ENCODE measurements around the gene CXCR3. TPM values are rescaled to one million over a fixed set of nuclear protein-coding genes. Genes with fewer than 3 reads are reported as not detected.
"Not testable (repeated sequence)": the region's sequence is repeated elsewhere in the genome, so short reads cannot be mapped to it uniquely, and the experiment has no call there.

Gene CXCR3
- polyA plus RNA-seq, 2 donors = 0.64 to 0.69 TPM

DNA sequence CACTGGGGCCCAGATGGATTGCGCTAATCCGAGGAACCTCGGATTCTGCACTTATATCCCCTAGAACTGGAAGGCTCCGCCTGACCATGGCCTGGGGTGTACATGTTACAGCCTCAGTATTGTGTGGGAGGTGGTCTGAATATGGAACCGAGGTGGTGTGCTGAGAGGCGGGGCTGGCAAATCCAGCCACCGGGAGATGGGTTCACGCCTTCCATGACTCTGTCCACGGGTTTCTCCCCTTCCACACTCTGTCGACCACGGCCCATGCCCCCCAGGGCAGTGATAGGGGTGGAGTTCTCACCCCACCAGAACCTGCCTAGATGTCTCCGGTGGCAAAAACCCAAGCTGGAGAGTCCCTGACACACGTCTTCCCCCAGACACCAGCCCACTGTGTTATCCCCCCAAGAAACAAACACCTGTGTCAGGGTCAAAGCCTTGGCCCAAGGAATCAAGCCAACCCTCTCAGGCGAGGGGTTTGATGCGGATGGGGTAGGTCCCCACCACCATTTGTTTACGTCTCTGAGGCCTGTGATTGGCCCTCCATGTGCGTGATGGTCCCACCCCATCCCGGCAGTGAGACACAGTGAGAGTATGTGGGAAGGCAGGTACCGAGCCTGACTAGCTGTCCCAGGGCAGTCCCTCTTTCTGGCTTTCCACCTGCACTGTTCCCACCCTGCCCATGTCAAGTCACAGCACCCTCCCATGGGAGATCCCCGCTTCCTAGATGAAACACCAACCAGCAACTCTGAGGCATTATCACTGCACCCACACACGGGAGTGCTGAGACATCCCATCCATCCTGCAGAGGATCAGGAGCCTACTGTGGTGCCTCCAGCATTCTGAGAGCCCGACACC lies 42.5 kb upstream of the CXCR3 start:
- no peaks in the 10 kb centered on the region for H3K27me3 ChIP-seq (ENCODE audit: control insufficient read depth in 1 of 2, insufficient read depth in 2 of 2, low read length in 2 of 2)
- WGBS, 2 donors = 85 to 86% methylated on average over 20 to 22 of the region's 22 CpGs

DNA sequence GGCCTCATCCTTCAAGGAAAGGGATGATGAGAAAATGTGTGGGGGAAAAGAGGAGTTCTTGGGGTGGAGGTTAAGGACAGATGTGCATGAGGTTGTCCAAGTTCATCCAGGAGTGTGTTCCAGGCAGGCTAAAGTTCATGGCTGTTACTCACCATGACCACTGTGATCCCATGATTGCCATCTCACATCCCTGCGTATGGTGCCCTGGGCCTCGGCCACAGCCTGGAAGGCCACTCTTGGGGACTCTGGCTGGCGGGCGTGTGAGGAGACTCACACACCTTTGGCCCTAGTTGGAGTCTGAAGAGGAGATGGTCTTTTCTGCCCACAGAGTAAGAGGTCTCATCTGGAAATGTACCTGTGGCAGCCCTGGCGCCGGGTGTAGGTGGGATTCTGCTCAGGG lies 41.6 kb upstream of the CXCR3 start:
- Histone ChIP-seq H3K27ac (ENCODE audit: low read depth in 2 of 2, low read length in 1 of 2) (no peak overlapping the region), H3K4me1 (ENCODE audit: control insufficient read depth in 2 of 2, insufficient read depth in 2 of 2, low read length in 1 of 2) (peaks cover 0 to 2% of the 10 kb centered on the region in 2 donors), H3K27me3 (ENCODE audit: control insufficient read depth in 1 of 2, insufficient read depth in 2 of 2, low read length in 2 of 2) (no peaks in the 10 kb centered on the region), H3K4me3 (ENCODE audit: low read depth in 1 of 2, low read length in 2 of 2) (no peak overlapping the region), H3K36me3 (ENCODE audit: control insufficient read depth in 2 of 2, insufficient read depth in 2 of 2, low read length in 1 of 2) (no peaks in the 10 kb centered on the region), H3K9me3 (ENCODE audit: control insufficient read depth in 2 of 2, insufficient read depth in 1 of 2, low read depth in 1 of 2, low read length in 1 of 2) (no peaks in the 10 kb centered on the region)
- 88 to 89% methylated on average over 6 of the region's 6 CpGs for WGBS, 2 donors

More for the DNA sequence above, 42.5 kb upstream of the CXCR3 start:
- no peaks in the 10 kb centered on the region for H3K9me3 ChIP-seq (ENCODE audit: control insufficient read depth in 2 of 2, insufficient read depth in 1 of 2, low read depth in 1 of 2, low read length in 1 of 2)
- H3K27ac ChIP-seq (ENCODE audit: low read depth in 2 of 2, low read length in 1 of 2) = no peak overlapping the region
- no peak overlapping the region for H3K4me3 ChIP-seq (ENCODE audit: low read depth in 1 of 2, low read length in 2 of 2)
- H3K36me3 ChIP-seq (ENCODE audit: control insufficient read depth in 2 of 2, insufficient read depth in 2 of 2, low read length in 1 of 2) = no peaks in the 10 kb centered on the region
- peaks cover 0 to 2% of the 10 kb centered on the region in 2 donors for H3K4me1 ChIP-seq (ENCODE audit: control insufficient read depth in 2 of 2, insufficient read depth in 2 of 2, low read length in 1 of 2)

DNA sequence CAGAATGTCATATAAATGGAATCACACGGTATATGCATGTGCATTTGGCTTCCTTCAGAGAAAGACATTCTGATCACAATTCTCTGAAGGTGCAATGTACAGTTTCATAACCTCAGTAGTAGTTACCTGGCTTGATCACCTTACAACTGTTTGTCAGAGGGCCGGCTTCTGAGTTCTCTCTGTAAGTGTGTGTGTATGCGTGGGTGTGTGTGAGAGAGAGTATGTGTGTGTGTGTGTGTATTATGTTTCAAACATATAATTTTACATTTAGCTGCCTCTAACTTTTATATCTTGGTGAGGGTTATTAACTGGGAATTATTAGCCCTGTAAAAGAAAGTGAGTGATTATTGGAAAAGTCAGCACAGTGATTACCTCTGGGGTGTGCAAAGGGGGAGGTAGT lies 41.0 kb upstream of the CXCR3 start:
- Histone ChIP-seq H3K36me3 (ENCODE audit: control insufficient read depth in 2 of 2, insufficient read depth in 2 of 2, low read length in 1 of 2) (no peaks in the 10 kb centered on the region), H3K9me3 (ENCODE audit: control insufficient read depth in 2 of 2, insufficient read depth in 1 of 2, low read depth in 1 of 2, low read length in 1 of 2) (no peaks in the 10 kb centered on the region), H3K4me3 (ENCODE audit: low read depth in 1 of 2, low read length in 2 of 2) (no peak overlapping the region), H3K4me1 (ENCODE audit: control insufficient read depth in 2 of 2, insufficient read depth in 2 of 2, low read length in 1 of 2) (peaks cover 0 to 2% of the 10 kb centered on the region in 2 donors), H3K27ac (ENCODE audit: low read depth in 2 of 2, low read length in 1 of 2) (no peak overlapping the region), H3K27me3 (ENCODE audit: control insufficient read depth in 1 of 2, insufficient read depth in 2 of 2, low read length in 2 of 2) (no peaks in the 10 kb centered on the region)
- WGBS, 2 donors = 64 to 67% methylated on average over 3 of the region's 3 CpGs

DNA sequence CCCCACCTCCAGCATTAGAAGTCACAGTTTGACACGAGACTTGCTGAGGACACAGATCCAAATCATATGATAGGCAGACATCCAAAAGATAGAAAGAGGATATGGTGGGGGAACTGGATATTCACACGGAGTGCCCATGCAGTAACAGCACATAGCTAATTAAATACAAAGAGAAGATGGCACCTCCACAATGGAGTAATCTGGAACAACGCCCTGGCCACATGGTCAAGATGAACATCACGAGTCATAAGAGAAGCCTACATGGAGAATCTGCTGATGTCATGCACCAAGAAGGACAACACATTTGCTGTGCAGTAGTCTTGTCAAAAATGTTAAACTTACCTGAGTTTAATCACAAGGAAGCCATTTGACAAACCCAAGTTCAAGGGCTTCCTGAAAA lies 39.0 kb upstream of the CXCR3 start:
- H3K4me3 ChIP-seq (ENCODE audit: low read depth in 1 of 2, low read length in 2 of 2) = no peak overlapping the region
- no peaks in the 10 kb centered on the region for H3K36me3 ChIP-seq (ENCODE audit: control insufficient read depth in 2 of 2, insufficient read depth in 2 of 2, low read length in 1 of 2)
- H3K9me3 ChIP-seq (ENCODE audit: control insufficient read depth in 2 of 2, insufficient read depth in 1 of 2, low read depth in 1 of 2, low read length in 1 of 2) = no peaks in the 10 kb centered on the region
- 76 to 87% methylated on average over 4 of the region's 4 CpGs for WGBS, 2 donors
- H3K27ac ChIP-seq (ENCODE audit: low read depth in 2 of 2, low read length in 1 of 2) = no peak overlapping the region
- H3K27me3 ChIP-seq (ENCODE audit: control insufficient read depth in 1 of 2, insufficient read depth in 2 of 2, low read length in 2 of 2) = no peaks in the 10 kb centered on the region
- no peaks in the 10 kb centered on the region for H3K4me1 ChIP-seq (ENCODE audit: control insufficient read depth in 2 of 2, insufficient read depth in 2 of 2, low read length in 1 of 2)

DNA sequence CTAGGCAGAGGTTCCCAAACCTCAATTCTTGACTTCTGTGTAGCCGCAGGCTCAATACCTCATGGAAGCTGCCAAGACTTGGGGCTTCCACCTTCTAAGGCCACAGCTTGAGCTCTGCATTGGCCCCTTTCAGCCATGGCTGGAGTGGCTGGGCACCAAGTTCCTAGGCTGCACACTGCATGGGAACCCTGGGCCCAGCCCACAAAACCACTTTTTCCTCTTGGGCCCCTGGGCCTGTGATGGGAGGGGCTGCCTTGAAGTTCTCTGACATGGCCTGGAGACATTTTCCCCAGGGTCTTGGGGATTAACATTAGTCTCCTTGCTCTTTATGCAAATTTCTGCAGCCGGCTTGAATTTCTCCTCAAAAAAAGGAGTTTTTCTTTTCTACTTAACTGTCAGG lies 35.0 kb upstream of the CXCR3 start:
- WGBS, 2 donors = 87 to 89% methylated on average over 2 of the region's 2 CpGs
- Histone ChIP-seq H3K27me3 (ENCODE audit: control insufficient read depth in 1 of 2, insufficient read depth in 2 of 2, low read length in 2 of 2) (no peaks in the 10 kb centered on the region), H3K36me3 (ENCODE audit: control insufficient read depth in 2 of 2, insufficient read depth in 2 of 2, low read length in 1 of 2) (no peaks in the 10 kb centered on the region), H3K9me3 (ENCODE audit: control insufficient read depth in 2 of 2, insufficient read depth in 1 of 2, low read depth in 1 of 2, low read length in 1 of 2) (no peaks in the 10 kb centered on the region), H3K4me1 (ENCODE audit: control insufficient read depth in 2 of 2, insufficient read depth in 2 of 2, low read length in 1 of 2) (no peaks in the 10 kb centered on the region), H3K4me3 (ENCODE audit: low read depth in 1 of 2, low read length in 2 of 2) (no peak overlapping the region), H3K27ac (ENCODE audit: low read depth in 2 of 2, low read length in 1 of 2) (no peak overlapping the region)

DNA sequence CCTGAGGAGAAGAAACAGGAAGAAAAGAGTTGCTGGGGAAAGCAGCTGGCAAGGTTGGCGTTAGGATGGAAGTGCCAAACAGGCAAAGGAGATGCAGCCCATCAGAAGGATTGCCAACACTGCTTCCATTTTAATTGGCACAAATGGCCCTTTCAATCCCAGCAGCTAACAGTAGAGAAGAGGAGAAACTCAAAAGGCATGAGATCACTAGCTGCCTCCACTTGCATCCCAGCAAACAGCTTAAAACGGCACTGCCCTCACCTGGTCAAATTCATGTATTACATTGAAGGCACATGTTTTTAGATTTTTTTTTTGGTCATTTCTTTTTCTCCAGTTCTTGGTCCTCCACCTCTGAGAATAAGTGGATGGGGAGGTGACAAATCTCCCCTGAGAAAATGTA lies 34.1 kb upstream of the CXCR3 start:
- WGBS, 2 donors = 25 to 42% methylated on average over 2 of the region's 2 CpGs
- H3K27ac ChIP-seq (ENCODE audit: low read depth in 2 of 2, low read length in 1 of 2) = no peak overlapping the region
- no peaks in the 10 kb centered on the region for H3K36me3 ChIP-seq (ENCODE audit: control insufficient read depth in 2 of 2, insufficient read depth in 2 of 2, low read length in 1 of 2)
- no peak overlapping the region for H3K4me3 ChIP-seq (ENCODE audit: low read depth in 1 of 2, low read length in 2 of 2)
- no peaks in the 10 kb centered on the region for H3K27me3 ChIP-seq (ENCODE audit: control insufficient read depth in 1 of 2, insufficient read depth in 2 of 2, low read length in 2 of 2)
- H3K4me1 ChIP-seq (ENCODE audit: control insufficient read depth in 2 of 2, insufficient read depth in 2 of 2, low read length in 1 of 2) = no peaks in the 10 kb centered on the region
- no peaks in the 10 kb centered on the region for H3K9me3 ChIP-seq (ENCODE audit: control insufficient read depth in 2 of 2, insufficient read depth in 1 of 2, low read depth in 1 of 2, low read length in 1 of 2)

DNA sequence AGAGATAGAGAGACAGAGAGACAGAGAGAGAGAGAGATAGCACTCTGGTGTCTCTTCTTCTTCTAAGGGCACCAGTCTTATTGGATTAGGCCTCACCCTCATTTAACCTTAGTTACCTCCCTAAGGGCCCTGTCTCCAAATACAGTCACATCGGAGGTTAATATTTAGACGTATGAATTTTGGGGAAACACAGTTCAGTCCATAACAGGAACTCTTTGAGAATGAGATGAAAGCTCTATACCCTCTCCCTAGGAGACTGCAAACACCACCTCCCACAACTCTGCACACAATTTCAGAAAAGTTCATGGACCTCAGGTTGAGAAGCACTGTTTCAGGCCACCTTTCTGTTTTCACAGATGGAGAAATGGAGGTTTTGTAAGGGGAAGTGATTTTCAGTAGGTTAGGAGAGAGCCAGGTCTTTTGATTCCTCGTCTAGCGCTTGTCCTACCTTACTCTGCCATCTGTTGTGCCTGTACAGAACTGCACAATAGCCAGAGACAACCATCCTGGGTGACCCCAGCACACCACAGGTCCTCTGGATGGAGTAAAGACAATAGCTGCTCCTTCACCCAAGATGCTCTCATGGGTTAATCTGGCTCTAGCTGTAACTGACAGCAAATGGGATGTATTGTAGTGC lies 32.1 kb upstream of the CXCR3 start:
- H3K36me3 ChIP-seq (ENCODE audit: control insufficient read depth in 2 of 2, insufficient read depth in 2 of 2, low read length in 1 of 2) = no peaks in the 10 kb centered on the region
- no peak overlapping the region for H3K4me3 ChIP-seq (ENCODE audit: low read depth in 1 of 2, low read length in 2 of 2)
- H3K27ac ChIP-seq (ENCODE audit: low read depth in 2 of 2, low read length in 1 of 2) = no peak overlapping the region
- H3K9me3 ChIP-seq (ENCODE audit: control insufficient read depth in 2 of 2, insufficient read depth in 1 of 2, low read depth in 1 of 2, low read length in 1 of 2) = no peaks in the 10 kb centered on the region
- H3K4me1 ChIP-seq (ENCODE audit: control insufficient read depth in 2 of 2, insufficient read depth in 2 of 2, low read length in 1 of 2) = no peaks in the 10 kb centered on the region
- WGBS, 2 donors = 65 to 67% methylated on average over 4 of the region's 4 CpGs
- no peaks in the 10 kb centered on the region for H3K27me3 ChIP-seq (ENCODE audit: control insufficient read depth in 1 of 2, insufficient read depth in 2 of 2, low read length in 2 of 2)

DNA sequence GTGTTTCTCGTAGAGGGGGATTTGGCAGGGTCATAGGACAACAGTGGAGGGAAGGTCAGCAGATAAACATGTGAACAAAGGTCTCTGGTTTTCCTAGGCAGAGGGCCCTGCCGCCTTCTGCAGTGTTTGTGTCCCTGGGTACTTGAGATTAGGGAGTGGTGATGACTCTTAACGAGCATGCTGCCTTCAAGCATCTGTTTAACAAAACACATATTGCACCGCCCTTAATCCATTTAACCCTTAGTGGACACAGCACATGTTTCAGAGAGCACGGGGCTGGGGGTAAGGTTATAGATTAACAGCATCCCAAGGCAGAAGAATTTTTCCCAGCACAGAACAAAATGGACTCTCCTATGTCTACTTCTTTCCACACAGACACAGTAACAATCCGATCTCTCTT lies 26.1 kb upstream of the CXCR3 start:
- H3K4me1 ChIP-seq (ENCODE audit: control insufficient read depth in 2 of 2, insufficient read depth in 2 of 2, low read length in 1 of 2); H3K27me3 ChIP-seq (ENCODE audit: control insufficient read depth in 1 of 2, insufficient read depth in 2 of 2, low read length in 2 of 2); H3K36me3 ChIP-seq (ENCODE audit: control insufficient read depth in 2 of 2, insufficient read depth in 2 of 2, low read length in 1 of 2); H3K9me3 ChIP-seq (ENCODE audit: control insufficient read depth in 2 of 2, insufficient read depth in 1 of 2, low read depth in 1 of 2, low read length in 1 of 2); H3K27ac ChIP-seq (ENCODE audit: low read depth in 2 of 2, low read length in 1 of 2); H3K4me3 ChIP-seq (ENCODE audit: low read depth in 1 of 2, low read length in 2 of 2): not testable (repeated sequence)
- WGBS, 2 donors = 67% methylated on average over 5 of the region's 6 CpGs

DNA sequence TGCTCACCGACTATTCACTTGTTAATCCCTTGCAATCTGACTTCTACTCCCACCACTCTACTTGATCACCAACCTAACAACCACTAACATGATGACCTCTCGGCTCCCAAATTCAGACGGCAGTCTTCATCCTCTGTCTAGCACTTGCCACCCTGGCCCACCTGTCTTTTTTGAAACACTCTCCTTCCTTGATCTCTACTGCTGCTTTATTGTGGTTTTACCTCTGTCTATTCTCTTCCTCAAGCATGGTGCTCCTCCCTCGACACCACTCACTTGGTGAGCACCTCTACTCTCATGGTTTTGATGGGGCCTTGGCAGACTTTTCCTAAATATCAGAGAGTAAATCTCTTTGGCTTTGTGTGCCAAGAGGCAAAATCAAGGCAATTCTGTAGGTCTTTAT lies 21.7 kb upstream of the CXCR3 start:
- Histone ChIP-seq H3K27ac (ENCODE audit: low read depth in 2 of 2, low read length in 1 of 2) (no peak overlapping the region), H3K4me3 (ENCODE audit: low read depth in 1 of 2, low read length in 2 of 2) (no peak overlapping the region), H3K9me3 (ENCODE audit: control insufficient read depth in 2 of 2, insufficient read depth in 1 of 2, low read depth in 1 of 2, low read length in 1 of 2) (no peaks in the 10 kb centered on the region), H3K4me1 (ENCODE audit: control insufficient read depth in 2 of 2, insufficient read depth in 2 of 2, low read length in 1 of 2) (no peaks in the 10 kb centered on the region), H3K36me3 (ENCODE audit: control insufficient read depth in 2 of 2, insufficient read depth in 2 of 2, low read length in 1 of 2) (no peaks in the 10 kb centered on the region), H3K27me3 (ENCODE audit: control insufficient read depth in 1 of 2, insufficient read depth in 2 of 2, low read length in 2 of 2) (peaks cover 0 to 3% of the 10 kb centered on the region in 2 donors)
- 80 to 87% methylated on average over 4 of the region's 4 CpGs for WGBS, 2 donors

DNA sequence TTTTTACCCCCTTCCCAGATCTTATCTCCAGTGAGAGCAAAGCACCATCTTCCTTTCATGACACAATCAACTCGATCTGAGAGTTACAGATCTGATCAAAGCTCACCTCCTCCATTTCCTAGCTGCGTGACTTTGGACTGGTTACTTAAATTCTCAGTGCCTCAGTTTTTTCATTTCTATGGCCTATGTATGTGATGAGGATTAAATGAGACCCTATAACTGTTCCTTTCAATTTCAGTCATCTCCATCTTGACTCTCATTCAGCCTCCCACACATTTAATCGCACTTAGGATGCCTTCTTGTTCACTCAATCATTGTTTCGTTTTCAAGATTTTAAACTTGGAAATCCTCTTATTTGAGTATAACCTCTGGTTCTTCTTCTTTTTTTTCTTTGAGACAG lies 20.1 kb upstream of the CXCR3 start:
- WGBS, 2 donors = 60 to 76% methylated on average over 4 of the region's 4 CpGs
- Histone ChIP-seq H3K9me3 (ENCODE audit: control insufficient read depth in 2 of 2, insufficient read depth in 1 of 2, low read depth in 1 of 2, low read length in 1 of 2) (no peaks in the 10 kb centered on the region), H3K36me3 (ENCODE audit: control insufficient read depth in 2 of 2, insufficient read depth in 2 of 2, low read length in 1 of 2) (no peaks in the 10 kb centered on the region), H3K4me3 (ENCODE audit: low read depth in 1 of 2, low read length in 2 of 2) (no peak overlapping the region), H3K27me3 (ENCODE audit: control insufficient read depth in 1 of 2, insufficient read depth in 2 of 2, low read length in 2 of 2) (peaks cover 0 to 3% of the 10 kb centered on the region in 2 donors), H3K4me1 (ENCODE audit: control insufficient read depth in 2 of 2, insufficient read depth in 2 of 2, low read length in 1 of 2) (no peaks in the 10 kb centered on the region), H3K27ac (ENCODE audit: low read depth in 2 of 2, low read length in 1 of 2) (no peak overlapping the region)

All from esophagus (tissue), 2 donors.